GM18517 (cell line): ENCODE data around the gene SMPDL3B.
"Not testable (repeated sequence)": the region's sequence is repeated elsewhere in the genome, so short reads cannot be mapped to it uniquely, and the experiment has no call there.

Source experiments
- ATAC-seq: cut with Tn5 transposase; IDR thresholded peaks from one replicate; pipeline ENCODE4 v1.9.1; 2021; ENCODE audit warnings: mild to moderate bottlenecking, moderate library complexity; ENCODE audit not compliant: unreplicated experiment

The SMPDL3B gene

DNA sequence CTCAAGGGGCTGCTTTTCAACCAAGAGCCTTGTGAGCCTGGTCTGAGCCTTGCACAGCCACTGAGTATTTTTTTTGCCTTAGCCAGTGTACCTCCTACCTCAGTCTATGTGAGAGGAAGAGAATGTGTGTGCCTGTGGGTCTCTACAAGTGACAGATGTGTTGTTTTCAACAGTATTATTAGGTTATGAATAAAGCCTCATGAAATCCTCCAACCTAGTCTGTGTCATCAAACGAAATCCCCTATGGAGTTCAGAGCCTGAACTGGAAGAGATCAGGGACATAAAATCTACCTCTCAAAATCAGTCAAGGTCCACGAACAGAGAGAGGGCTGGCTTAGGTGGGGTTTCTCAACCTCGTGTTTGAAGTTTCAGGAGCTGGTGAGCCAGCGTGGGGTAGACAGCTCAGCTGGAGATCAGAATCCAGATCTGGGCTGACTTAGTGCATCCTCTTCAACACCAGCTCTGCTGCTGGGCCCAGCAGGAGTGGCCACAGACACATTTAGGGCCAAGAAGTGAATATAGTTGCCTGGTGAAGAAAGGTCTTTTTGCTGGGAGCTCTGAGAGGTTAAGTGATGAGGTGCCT lies 33.2 kb downstream of the SMPDL3B start:
- no peak for ATAC-seq

GRCh38 chr1:27968692-27969091 lies 33.9 kb downstream of the SMPDL3B start:
- no peak for ATAC-seq

GRCh38 chr1:27970401-27970800 lies 35.6 kb downstream of the SMPDL3B start:
- ATAC-seq: no peak

DNA sequence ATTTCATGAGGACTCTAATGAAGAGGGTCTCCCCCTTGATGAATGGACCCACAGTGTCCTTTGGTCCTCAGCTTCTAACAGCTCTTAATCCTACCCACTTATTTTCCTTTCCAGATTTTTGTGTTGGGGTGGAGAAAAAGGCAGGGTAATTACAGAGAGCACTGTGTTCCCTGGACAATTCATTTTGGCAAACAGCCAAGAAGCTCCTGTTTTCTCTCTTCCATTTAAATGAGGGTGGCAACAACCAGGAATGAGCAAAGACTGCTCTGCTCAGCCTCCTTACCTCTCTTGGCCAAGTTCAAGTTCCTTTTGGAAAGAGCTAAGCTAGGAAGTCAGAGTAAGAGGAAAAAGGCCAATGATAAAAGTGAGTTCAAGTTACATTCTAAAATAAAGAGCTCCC lies 36.9 kb downstream of the SMPDL3B start:
- no peak for ATAC-seq

DNA sequence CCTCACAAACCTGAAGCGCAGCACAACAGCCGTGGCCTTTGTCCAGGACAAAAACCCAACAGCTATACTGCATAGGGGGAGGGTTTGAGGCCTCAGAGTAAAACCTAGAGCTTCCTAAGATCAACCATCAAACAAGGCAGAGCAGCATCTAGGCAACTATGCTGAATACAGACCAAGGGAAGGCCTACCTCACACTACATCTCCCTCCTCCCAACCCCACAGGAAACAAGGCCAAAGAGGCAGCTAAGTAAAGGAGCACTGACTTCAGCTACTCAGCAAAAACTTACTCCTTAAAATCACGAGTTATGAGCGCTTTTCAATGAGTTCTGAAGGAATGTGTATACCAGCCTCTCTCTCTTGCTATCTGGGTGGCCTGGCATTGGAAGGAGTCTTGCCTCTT lies 37.3 kb downstream of the SMPDL3B start:
- no peak for ATAC-seq

GRCh38 chr1:27973771-27974416 lies 39.1 kb downstream of the SMPDL3B start:
- no peak for ATAC-seq

DNA sequence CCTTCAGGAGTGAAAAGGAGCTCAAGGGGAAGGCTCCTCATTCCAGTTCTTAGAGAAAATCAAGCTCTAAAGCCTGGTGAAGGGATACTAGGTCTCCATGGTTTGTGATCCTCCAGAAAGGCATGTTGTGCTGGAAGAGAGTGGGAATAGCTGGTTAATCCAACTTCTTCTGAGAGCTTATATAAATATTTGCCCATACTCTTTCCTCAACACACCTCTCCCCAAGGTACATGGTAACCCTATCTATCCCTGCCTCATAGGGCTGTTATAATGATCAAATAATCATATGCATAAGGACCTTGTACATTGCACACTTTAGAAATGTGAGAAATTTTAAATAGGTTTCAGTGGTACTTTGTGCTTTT lies 39.6 kb downstream of the SMPDL3B start:
- ATAC-seq: no peak

GRCh38 chr1:27979151-27979858 lies 44.5 kb downstream of the SMPDL3B start:
- ATAC-seq: no peak

DNA sequence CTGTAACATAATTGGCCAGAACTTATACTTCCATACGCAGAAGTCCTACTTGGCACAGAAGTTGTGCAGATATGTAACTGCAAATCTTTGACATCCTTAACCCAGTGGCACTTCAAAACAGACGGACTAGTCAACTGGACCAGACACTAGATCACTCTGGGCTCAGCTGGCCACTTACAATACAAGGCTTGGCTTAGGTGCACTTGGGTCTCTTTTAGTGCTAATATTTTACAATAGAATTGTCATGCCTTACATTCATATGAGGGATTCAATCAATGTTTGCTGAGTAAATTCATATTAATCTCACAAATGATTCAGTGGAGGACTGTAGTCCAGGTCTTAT lies 45.0 kb downstream of the SMPDL3B start:
- no peak for ATAC-seq

GRCh38 chr1:27980216-27980845 lies 45.5 kb downstream of the SMPDL3B start:
- ATAC-seq: no peak

DNA sequence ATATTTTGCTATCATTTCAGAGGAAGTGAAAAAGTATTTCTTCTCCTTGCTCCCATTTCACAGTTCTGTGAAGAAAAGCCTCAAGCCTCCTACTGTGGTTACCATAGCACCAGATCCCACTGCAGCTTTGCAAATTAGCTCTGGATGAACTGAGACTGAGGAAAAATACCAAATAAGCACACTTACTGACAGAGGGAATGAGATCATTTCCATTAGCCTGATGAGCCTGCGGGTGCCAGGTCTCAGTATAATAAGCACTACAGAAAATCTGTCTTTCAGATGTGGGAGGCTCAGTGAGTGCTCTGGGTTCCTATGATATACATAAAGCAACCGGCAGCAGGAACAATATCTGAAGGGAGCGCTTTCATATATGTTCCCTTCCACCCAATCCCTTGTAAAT lies 46.3 kb downstream of the SMPDL3B start:
- ATAC-seq: no peak

- no peak for ATAC-seq
Measured at GRCh38 chr1:27990920-27991537, 56.2 kb downstream of the SMPDL3B start.

- ATAC-seq: no peak
Measured at GRCh38 chr1:27992276-27992675, 57.5 kb downstream of the SMPDL3B start.

DNA sequence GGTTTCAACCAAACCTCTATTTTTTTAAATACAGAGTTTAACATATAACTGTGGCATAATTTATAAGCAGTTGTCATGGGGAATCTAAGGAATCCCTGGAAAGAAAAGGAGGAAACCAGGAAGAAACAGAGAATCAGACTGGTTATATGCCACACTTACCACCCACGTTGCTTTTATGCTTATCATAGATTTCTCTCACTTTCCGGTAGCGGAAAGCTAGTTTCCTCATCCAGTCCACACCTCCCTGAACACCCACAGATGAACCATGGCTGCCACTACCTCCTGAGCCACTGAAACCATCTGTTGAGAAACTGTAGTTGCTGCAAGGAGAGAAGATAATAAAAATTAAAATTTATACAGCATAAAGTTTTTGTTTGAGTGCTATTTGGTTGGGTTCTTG lies 58.4 kb downstream of the SMPDL3B start:
- ATAC-seq: no peak

- no peak for ATAC-seq
Measured at GRCh38 chr1:27994060-27994459, 59.3 kb downstream of the SMPDL3B start.

GRCh38 chr1:27994526-27994925 lies 59.7 kb downstream of the SMPDL3B start:
- ATAC-seq: not testable (repeated sequence)

- no peak for ATAC-seq
Measured at GRCh38 chr1:27999055-27999454, 64.3 kb downstream of the SMPDL3B start.

- no peak for ATAC-seq
Measured at GRCh38 chr1:28002600-28002999, 67.8 kb downstream of the SMPDL3B start.

DNA sequence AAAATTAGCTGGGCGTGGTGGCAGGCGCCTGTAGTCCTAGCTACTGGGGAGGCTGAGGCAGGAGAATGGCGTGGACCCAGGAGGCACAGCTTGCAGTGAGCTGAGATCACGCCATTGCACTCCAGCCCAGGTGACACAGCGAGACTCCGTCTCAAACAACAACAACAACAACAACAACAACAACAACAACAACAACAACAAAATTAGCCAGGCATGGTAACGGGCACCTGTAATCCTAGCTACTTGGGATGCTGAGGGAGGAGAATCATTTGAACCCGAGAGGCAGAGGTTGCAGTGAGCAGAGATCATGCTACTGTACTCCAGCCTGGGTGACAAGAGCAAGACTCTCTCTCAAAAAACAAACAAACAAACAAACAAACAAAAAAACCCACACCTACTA lies 68.3 kb downstream of the SMPDL3B start:
- ATAC-seq: not testable (repeated sequence)
